GM13976 (cell line): ENCODE data around the gene SVOPL.

Experiments
- DNase-seq: peaks from one replicate; pipeline ENCODE4 v3.0.0; 2012; ENCODE audit warnings: low spot score
- CTCF ChIP-seq: IDR thresholded peaks from 2 replicates; pipeline ENCODE4 v1.5.1; 2012; ENCODE audit warnings: borderline replicate concordance, mild to moderate bottlenecking; ENCODE audit not compliant: insufficient read depth; ENCODE audit errors: extremely low read depth, missing control alignments, control extremely low read depth
- in situ Hi-C: fragments of 300-500 bp; cut with MboI; formaldehyde crosslinking; loops from one replicate; pipeline ENCODE4 v1.12.0; 2022; ENCODE audit warnings: low sequenced_read_pairs, mixed read lengths, inconsistent platforms; ENCODE audit not compliant: unreplicated experiment

Gene SVOPL

GRCh38 chr7:138579671-138580070 is 121.5 kb downstream of the SVOPL start:
- in situ Hi-C loops: no loop called here
- DNase-seq: no peak
- no peak for TF ChIP-seq CTCF

DNA sequence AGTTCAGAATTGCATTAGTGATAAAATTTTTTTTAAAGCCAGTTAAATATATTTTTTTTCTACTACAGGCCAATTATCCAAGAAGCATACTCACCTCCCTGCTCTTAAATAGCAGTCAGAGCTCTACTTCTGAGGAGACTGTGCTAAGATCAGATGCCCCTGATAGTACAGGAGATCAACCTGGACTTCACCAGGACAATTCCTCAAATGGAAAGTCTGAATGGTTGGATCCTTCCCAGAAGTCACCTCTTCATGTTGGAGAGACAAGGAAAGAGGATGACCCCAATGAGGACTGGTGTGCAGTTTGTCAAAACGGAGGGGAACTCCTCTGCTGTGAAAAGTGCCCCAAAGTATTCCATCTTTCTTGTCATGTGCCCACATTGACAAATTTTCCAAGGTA is 122.0 kb downstream of the SVOPL start:
- TF ChIP-seq CTCF: no peak
- DNase-seq: no peak
- in situ Hi-C loops: no loop called here

GRCh38 chr7:138575897-138576428 is 125.2 kb downstream of the SVOPL start:
- no peak for TF ChIP-seq CTCF
- DNase-seq: no peak
- in situ Hi-C loops: no loop called here

GRCh38 chr7:138573741-138574140 is 127.4 kb downstream of the SVOPL start:
- no peak for TF ChIP-seq CTCF
- no peak for DNase-seq
- in situ Hi-C loops: no loop called here

GRCh38 chr7:138570715-138571114 is 130.4 kb downstream of the SVOPL start:
- TF ChIP-seq CTCF: no peak
- DNase-seq: no peak
- in situ Hi-C loops: no loop called here

GRCh38 chr7:138569418-138569817 is 131.7 kb downstream of the SVOPL start:
- DNase-seq: no peak
- no peak for TF ChIP-seq CTCF

DNA sequence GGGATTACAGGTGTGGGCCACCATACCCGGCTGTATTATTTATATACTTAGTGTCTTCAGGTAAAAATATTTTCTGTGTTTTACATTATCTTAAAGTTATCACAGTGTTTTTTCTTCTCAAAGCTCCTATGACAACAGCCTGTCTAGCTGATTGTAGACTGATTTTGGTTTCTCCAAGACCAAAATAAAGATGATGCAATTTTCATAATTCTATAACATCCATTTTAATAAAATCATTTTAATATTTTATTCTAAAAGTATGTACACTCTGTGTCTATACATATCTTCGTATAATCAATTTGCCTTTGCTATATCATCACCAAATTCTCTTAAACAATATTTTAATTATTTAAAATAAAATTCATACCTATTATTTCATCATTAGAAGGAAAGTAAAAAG is 132.5 kb downstream of the SVOPL start:
- in situ Hi-C loops: no loop called here
- no peak for DNase-seq
- no peak for TF ChIP-seq CTCF

More at GRCh38 chr7:138569418-138569817, 131.7 kb downstream of the SVOPL start:
- in situ Hi-C loops: no loop called here
